ENCODE results near the gene LTBP1. TPM values are rescaled to one million over a fixed set of nuclear protein-coding genes. Genes with fewer than 3 reads are reported as not detected.
A peak's percentile ranks its signal among the peaks of the same experiment; 100 is the strongest.

Gene LTBP1
- total RNA-seq, 1 donor from 2014 or later, result 29.7 TPM

DNA sequence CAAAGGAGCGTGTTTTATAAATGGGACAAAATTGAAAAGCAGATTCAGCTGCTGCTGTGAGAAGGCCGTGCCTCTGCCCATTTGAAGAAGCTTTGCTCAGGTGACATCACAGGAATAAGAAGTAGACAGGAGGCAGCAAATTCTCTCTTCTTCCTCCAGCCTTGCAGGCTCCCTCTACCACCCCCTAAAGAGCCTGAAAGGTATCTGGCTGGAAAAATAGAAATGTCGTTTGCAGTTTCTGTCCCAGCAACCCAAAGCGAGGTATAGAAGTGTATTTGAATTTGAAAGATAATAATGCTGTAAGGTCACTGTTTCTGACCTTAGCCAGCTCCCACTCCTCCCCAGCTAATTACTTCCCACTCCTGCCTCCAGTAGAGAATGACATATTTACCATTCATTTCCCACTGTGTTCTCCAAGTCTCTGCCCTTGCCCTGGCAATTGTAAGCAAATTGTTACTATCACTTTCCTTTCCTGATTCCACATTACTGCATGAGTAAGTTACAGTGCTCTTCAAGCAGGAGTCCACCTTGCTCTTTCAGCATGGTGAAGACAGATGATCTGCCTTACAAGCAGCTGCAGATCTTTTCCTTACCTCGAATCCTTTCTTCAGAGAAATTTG is 472.9 kb downstream of the LTBP1 start:
- DNase-seq (ENCODE audit: low read depth) (no peak), FAIRE-seq (no peak)
- Mint-ChIP-seq H3K4me1 (ENCODE audit: low read depth, unreplicated experiment) (peaks cover 18% of the 10 kb centered on the region), H3K27me3 (ENCODE audit: low read depth, unreplicated experiment) (no peaks in the 10 kb centered on the region), H3K27ac (ENCODE audit: unreplicated experiment) (no peak overlapping the region), H3K9me3 (ENCODE audit: unreplicated experiment) (no peaks in the 10 kb centered on the region), H3K4me3 (ENCODE audit: unreplicated experiment) (no peak overlapping the region), H3K36me3 (ENCODE audit: low read depth, unreplicated experiment) (no peaks in the 10 kb centered on the region)
- Histone ChIP-seq H3K36me3 (ENCODE audit: insufficient read depth, low read length) (no peaks in the 10 kb centered on the region), H3K79me2 (ENCODE audit: insufficient read depth, low read length) (no peaks in the 10 kb centered on the region), H3K4me1 (ENCODE audit: insufficient read depth, low read length) (peaks cover 13% of the 10 kb centered on the region), H3K9me3 (ENCODE audit: insufficient read depth, low read depth, low read length) (no peaks in the 10 kb centered on the region), H2AFZ (ENCODE audit: low read depth, low read length) (no peak overlapping the region), H3K27me3 (ENCODE audit: insufficient read depth, low read length) (no peaks in the 10 kb centered on the region), H3K27ac (ENCODE audit: low read depth, low read length) (no peak overlapping the region), H3K4me2 (ENCODE audit: low read length) (no peak overlapping the region), H3K4me3 (ENCODE audit: insufficient read depth, low read depth, low read length) (no peak overlapping the region), H3K9ac (ENCODE audit: low read length) (no peak overlapping the region), H4K20me1 (ENCODE audit: insufficient read depth, low read length) (no peaks in the 10 kb centered on the region)
- TF ChIP-seq, protein P1, sequence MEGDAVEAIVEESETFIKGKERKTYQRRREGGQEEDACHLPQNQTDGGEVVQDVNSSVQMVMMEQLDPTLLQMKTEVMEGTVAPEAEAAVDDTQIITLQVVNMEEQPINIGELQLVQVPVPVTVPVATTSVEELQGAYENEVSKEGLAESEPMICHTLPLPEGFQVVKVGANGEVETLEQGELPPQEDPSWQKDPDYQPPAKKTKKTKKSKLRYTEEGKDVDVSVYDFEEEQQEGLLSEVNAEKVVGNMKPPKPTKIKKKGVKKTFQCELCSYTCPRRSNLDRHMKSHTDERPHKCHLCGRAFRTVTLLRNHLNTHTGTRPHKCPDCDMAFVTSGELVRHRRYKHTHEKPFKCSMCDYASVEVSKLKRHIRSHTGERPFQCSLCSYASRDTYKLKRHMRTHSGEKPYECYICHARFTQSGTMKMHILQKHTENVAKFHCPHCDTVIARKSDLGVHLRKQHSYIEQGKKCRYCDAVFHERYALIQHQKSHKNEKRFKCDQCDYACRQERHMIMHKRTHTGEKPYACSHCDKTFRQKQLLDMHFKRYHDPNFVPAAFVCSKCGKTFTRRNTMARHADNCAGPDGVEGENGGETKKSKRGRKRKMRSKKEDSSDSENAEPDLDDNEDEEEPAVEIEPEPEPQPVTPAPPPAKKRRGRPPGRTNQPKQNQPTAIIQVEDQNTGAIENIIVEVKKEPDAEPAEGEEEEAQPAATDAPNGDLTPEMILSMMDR (IDR thresholded peaks at IDR 0.05; ENCODE audit: insufficient read depth, low read depth, low read length), result no peak
- TF ChIP-seq EZH2 (IDR thresholded peaks at IDR 0.05; ENCODE audit: insufficient read depth, low read length), result no peak

DNA sequence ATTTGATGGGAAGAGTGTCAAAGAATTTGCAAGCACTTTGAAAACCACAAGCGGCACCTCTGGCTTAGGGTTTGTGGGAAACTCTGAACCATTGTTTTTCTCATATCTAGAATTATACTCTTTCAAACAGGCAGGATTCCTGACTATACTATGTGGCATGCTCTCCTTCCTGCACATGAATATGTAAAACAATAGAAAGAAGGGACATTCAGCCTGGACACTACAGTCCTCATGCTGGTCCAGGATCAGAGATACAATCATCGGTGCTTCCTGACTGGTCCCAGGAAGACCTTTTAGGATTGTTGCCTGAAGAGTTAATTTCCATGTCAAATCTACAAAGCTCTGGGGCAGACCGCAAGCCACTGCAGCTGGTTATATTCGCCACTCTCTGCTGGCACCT is 474.0 kb downstream of the LTBP1 start:
- Histone ChIP-seq H3K79me2 (ENCODE audit: insufficient read depth, low read length) (no peaks in the 10 kb centered on the region), H2AFZ (ENCODE audit: low read depth, low read length) (peak overlapping the region; percentile 35), H3K27me3 (ENCODE audit: insufficient read depth, low read length) (no peaks in the 10 kb centered on the region), H3K4me1 (ENCODE audit: insufficient read depth, low read length) (peaks cover 19% of the 10 kb centered on the region), H3K4me3 (ENCODE audit: insufficient read depth, low read depth, low read length) (no peak overlapping the region), H3K36me3 (ENCODE audit: insufficient read depth, low read length) (no peaks in the 10 kb centered on the region), H4K20me1 (ENCODE audit: insufficient read depth, low read length) (no peaks in the 10 kb centered on the region), H3K4me2 (ENCODE audit: low read length) (peak overlapping the region; percentile 2), H3K9ac (ENCODE audit: low read length) (no peak overlapping the region), H3K27ac (ENCODE audit: low read depth, low read length) (no peak overlapping the region), H3K9me3 (ENCODE audit: insufficient read depth, low read depth, low read length) (no peaks in the 10 kb centered on the region)
- Mint-ChIP-seq H3K9me3 (ENCODE audit: unreplicated experiment) (peaks cover 4% of the 10 kb centered on the region), H3K27me3 (ENCODE audit: low read depth, unreplicated experiment) (no peaks in the 10 kb centered on the region), H3K36me3 (ENCODE audit: low read depth, unreplicated experiment) (no peaks in the 10 kb centered on the region), H3K4me1 (ENCODE audit: low read depth, unreplicated experiment) (peaks cover 26% of the 10 kb centered on the region), H3K27ac (ENCODE audit: unreplicated experiment) (peak overlapping the region; percentile 3), H3K4me3 (ENCODE audit: unreplicated experiment) (no peak overlapping the region)
- no peak for TF ChIP-seq EZH2 (IDR thresholded peaks at IDR 0.05; ENCODE audit: insufficient read depth, low read length)
- TF ChIP-seq, protein P1 (IDR thresholded peaks at IDR 0.05; ENCODE audit: insufficient read depth, low read depth, low read length), result no peak
- peak; percentile 57 for DNase-seq (ENCODE audit: low read depth)
- no peak for FAIRE-seq

DNA sequence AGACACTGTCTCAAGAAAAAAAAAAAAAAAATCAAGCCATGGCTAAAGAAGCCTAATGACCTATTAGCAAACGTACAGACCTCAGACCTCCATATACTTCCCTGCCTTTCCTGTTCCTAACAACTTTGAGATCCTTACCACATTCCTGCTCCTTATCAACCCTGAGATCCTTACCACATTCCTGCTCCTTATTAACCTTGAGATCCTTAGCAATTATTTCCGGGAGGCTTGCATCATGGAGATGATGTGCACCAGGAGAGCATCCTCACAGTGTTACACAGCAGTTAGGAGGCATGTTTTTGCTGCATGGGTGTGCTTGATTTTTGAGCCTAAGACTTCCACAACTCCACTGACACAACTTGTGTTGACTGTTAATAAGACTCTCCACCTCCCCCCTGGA is 475.1 kb downstream of the LTBP1 start:
- Histone ChIP-seq H3K27me3 (ENCODE audit: insufficient read depth, low read length) (no peaks in the 10 kb centered on the region), H3K27ac (ENCODE audit: low read depth, low read length) (no peak overlapping the region), H3K79me2 (ENCODE audit: insufficient read depth, low read length) (no peaks in the 10 kb centered on the region), H3K9me3 (ENCODE audit: insufficient read depth, low read depth, low read length) (no peaks in the 10 kb centered on the region), H4K20me1 (ENCODE audit: insufficient read depth, low read length) (no peaks in the 10 kb centered on the region), H3K36me3 (ENCODE audit: insufficient read depth, low read length) (no peaks in the 10 kb centered on the region), H3K9ac (ENCODE audit: low read length) (no peak overlapping the region), H3K4me2 (ENCODE audit: low read length) (no peak overlapping the region), H3K4me1 (ENCODE audit: insufficient read depth, low read length) (peaks cover 27% of the 10 kb centered on the region), H2AFZ (ENCODE audit: low read depth, low read length) (no peak overlapping the region), H3K4me3 (ENCODE audit: insufficient read depth, low read depth, low read length) (no peak overlapping the region)
- Mint-ChIP-seq H3K4me3 (ENCODE audit: unreplicated experiment) (no peak overlapping the region), H3K4me1 (ENCODE audit: low read depth, unreplicated experiment) (peaks cover 35% of the 10 kb centered on the region), H3K36me3 (ENCODE audit: low read depth, unreplicated experiment) (no peaks in the 10 kb centered on the region), H3K9me3 (ENCODE audit: unreplicated experiment) (peaks cover 4% of the 10 kb centered on the region), H3K27ac (ENCODE audit: unreplicated experiment) (no peak overlapping the region), H3K27me3 (ENCODE audit: low read depth, unreplicated experiment) (no peaks in the 10 kb centered on the region)
- DNase-seq (ENCODE audit: low read depth), result peak; percentile 39
- peak; percentile 54 for FAIRE-seq
- no peak for TF ChIP-seq EZH2 (IDR thresholded peaks at IDR 0.05; ENCODE audit: insufficient read depth, low read length)
- TF ChIP-seq, protein P1 (IDR thresholded peaks at IDR 0.05; ENCODE audit: insufficient read depth, low read depth, low read length), result no peak

All from astrocyte (in vitro differentiated cells and primary cell).